Stimulated activated CD8-positive, alpha-beta memory T cell treated with anti-CD3 and anti-CD28 coated beads, Interleukin-4, amount 100 ng/mL, for 1 hour (primary cell): Measurements from ENCODE around the gene DNAH12.
"Not testable (repeated sequence)": the region's sequence is repeated elsewhere in the genome, so short reads cannot be mapped to it uniquely, and the experiment has no call there.

Experiments
- DNase-seq, 2 donors: peaks; one replicate each; pipeline ENCODE4 v3.0.0-alpha.2; 2020; ENCODE audit warnings: low read depth in 2 of 2, low spot score in 1 of 2

The DNAH12 gene

DNA sequence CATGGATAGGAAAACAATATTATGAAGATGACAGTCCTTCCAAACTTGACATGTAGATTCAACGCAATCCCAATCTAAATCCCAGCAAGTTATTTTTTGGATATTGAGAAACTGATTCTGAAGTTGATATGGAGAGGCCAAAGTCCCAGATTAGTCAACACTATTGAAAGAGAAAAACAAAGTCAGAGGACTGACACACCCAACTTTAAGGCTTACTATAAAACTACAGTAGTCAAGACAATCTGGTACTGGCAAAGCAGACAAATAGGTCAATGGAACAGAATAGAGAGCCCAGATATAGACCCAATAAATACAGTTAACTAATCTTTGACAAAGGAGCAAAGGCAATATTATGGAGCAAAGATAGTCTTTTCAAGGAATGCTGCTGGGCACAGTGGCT lies 132.4 kb downstream of the DNAH12 start:
- DNase-seq: no peak

DNA sequence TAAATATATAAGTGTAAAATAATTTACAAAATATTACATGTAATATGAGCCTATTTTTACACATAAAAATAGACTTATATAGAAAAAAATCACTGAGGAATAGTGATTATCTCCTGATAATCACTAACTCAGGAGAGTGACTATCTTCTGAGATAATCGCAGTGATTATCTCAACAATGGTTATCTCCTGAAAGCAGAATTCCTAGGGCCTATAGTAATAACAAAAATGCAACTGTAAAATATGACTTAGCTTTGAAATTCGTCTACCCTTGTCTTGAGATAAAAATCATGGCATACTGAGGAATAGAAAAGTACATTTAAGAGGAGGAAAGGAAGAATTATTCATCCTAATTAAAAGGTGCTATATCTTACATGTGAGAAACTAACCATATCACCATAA lies 134.7 kb downstream of the DNAH12 start:
- DNase-seq: no peak

DNA sequence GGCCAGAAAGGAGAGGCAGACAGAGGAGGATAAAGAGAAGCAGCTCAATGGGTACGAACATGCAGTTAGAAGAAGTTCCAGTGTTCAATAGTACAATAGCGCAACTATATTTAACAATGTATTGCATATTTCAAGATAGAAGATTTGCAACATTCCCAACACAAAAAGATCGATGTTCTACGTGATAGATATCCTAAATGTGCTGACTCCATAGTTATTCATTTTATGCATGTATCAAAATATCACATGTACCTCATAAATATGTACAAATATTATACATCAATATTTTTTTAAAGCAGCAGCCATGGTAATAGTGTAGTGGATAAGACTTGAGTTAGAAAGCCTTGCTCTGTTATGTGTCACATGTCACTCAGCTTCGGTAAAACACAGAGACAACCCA lies 141.5 kb downstream of the DNAH12 start:
- no peak for DNase-seq

DNA sequence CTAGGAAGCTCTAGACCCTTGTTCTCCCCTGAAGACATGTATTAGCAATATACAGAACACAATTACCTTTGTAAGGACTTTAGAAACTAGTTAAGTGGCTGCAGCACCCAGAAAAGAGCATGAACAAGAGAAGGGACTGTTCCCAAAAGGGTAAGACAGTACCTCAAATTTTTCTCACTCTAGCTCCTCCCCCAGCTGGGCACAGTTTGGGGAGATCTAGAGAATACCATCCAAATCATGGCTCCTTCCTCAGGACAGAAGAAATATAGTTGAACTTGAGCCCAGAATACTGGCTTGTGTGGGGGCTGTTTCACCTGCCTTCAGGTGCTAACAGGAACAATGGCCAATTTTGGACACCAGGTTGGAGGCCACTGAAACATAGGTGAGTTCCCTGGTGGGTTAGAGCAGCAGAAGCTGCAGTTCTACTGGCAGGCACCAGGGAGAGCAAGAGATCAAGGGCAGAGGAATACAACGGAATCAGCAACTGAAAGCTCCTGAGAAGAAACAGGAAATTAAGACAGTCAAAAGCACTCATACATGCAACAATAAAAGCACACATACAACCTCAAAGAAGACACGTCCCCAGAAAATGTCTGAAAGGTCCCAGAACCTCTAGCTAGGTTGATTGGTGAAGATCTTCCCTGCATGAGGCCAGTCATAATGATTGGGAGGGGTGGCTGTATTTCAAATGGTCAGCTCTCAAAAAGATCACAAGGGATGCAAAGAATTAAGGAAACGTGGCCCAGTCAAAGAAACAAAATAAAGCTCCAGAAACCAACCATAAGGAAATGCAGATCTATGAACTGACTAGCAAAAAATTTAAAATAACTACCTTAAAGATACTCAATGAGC lies 146.7 kb downstream of the DNAH12 start:
- peak in 1 of 2 donors; percentile 24 for DNase-seq

DNA sequence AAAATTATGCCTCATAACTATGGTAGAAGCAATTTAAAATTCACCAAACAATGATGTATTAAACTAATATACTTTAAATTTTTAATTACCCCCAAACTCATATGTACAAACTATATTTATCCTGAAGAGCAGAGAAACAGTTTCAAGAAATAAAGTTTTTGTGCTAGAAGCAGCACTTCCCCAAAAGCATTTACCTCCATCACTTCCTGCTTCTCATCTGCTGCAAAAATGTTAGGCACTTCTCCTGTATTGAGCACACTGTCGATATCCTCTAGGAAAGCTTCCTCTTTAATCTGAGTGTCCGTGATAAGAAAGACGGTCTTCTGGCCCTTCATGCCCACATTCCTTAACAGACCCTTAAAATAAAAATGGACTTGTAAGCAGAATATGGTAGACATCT lies 150.2 kb downstream of the DNAH12 start:
- no peak for DNase-seq

DNA sequence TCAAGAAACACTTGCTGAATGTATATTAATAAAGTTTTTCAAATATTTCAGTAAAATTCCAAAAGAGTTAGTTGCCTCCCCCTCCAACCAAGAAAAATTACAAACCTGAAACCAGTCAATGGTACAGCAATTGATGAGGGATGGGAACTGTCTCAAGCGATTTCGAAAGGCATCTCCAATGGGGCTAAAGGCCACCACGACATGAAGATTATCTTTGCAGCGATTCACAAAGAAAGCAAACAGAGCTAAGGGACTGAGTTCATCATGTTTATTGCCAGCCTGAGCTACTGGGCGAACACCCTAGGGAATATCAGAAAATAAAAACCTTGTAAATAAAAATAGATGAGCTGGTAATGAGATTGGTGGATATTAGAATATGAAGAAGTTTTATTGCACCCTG lies 152.4 kb downstream of the DNAH12 start:
- DNase-seq: no peak

DNA sequence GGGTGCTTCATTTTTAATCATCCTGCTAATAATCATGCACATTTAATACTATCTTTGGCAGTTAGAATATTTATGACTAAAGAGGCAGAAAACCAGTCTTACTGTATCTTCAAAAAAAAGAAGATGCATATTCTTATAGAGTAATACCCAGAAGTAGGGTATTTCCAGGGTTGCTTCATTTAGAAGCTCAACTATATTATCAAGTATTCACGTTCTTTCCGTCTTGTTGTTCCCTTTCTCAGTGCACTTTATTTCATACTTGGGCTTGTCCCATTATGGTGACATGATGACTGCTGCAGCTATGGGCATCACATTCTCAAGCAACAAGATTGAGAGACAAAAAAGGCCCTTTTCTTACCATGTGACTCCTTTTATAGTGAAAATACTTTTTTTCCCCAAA lies 154.9 kb downstream of the DNAH12 start:
- no peak for DNase-seq

DNA sequence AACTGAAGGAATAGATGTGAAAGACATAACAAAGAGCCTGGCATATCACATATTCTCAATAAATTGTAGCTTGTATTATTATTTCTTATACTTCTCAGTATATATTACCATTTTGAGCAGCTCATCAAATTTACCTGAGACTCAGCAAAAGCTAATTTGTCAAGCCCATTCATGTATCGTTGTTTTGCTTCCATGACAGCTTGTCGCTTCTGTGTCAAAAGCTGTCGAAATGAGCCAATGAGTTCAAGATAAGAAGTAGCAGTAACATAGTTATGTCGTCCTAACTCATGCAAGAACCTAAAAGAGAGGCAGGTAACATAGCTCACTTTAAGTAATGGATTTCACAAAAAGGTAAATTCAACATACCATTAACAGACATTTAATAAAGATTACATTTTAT lies 157.8 kb downstream of the DNAH12 start:
- no peak for DNase-seq

DNA sequence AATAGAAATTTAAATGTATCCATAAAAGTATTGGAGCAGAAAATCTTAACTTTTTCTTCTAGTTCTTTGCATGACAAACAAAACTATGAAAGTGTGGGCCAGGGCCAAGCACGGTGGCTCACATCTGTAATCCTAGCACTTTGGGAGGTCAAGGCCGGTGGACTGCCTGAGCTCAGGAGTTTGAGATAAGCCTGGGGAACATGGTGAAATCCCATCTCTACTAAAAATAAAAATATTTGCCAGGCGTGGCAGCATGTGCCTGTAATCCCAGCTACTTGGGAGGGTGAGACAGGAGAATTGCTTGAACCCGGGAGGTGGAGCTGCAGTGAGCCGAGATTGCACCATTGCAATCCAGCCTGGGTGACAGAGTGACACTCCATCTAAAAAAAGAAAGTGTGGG lies 158.6 kb downstream of the DNAH12 start:
- no peak for DNase-seq

DNA sequence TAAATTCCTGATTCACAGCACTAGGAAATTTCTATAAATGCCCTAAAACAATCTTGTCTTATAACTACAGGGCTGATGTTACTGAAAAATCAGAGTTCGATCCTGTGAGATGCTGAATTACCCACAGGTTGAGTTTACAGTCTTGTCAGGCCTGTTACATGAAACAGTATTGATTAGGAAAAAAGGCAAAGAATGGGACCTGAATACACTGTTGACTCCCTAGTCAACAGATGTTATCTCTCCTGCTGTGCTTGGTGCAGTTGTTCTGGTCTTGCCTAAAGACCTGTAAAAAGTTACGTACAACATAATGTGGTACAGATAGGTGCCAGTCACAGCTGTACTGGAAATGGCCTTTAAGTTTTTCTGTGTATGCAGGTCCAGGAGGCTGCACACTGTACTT lies 160.3 kb downstream of the DNAH12 start:
- no peak for DNase-seq

DNA sequence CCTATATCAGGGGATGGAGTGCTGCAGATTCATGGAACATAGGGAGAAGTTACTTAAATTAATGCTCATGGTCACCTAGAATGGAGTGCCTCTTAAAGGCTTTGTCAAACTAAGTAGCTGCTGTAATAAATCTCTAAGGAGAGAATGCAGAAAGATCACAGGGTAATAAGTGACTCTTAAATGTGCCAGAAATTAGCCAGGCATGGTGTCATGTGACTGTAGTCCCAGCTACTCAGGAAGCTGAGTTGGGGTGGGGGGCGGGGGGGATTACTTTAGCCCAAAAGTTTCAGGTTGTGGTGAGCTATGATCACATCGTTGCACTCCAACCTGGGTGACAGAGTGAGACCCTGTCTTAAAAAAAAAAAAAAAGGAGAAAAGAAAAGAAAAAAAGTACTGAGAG lies 160.7 kb downstream of the DNAH12 start:
- no peak for DNase-seq

DNA sequence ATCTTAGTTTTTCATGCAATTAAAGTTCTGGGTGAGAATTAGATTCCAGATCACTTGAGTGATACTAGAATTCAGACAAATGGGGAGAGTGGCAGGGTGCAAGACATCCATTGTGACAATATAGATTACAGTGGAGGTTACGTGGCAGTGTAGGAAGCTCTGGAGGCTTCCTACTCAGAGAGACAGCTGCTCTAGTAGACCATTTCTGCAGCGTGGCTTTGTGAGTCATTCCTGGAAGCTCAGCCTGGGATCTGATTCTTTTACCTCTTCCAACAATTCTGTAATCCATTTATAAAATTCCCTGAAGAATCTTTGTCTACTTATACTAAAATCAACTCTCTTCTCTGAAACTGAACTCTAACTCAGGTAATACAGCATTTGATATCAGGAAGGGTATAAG lies 161.2 kb downstream of the DNAH12 start:
- no peak for DNase-seq

DNA sequence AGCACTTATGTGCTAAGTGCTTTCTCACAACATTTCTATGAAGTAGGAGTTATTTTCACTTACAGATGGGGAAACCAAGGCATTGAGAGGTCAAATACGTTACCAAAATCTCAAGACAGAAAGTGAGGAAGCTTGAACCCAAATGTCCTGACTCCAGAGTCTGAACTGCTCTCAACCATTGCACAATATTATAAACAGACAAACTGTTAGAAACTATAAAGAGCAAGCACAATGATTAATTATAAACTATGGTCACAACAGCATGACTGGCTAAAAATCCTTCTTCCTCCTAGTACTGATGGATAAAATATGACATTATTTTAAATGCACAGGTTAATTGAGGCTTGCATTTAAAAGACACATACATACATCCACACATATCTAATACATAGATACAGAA lies 173.8 kb downstream of the DNAH12 start:
- no peak for DNase-seq

DNA sequence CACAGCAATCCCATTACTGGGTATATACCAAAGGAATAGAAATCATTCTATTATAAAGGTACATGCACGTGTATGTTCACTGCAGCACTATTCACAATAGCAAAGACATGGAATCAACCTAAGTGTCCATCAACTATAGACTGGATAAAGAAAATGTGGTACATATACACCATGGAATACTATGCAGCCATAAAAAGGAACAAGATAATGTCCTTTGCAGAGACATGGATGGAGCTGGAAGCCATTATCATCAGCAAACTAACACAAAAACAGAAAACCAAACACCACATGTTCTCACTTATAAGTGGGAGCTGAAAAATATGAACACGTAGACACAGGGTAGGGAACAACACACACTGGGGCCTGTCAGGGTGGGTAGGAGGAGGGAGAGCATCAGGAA lies 179.1 kb downstream of the DNAH12 start:
- DNase-seq: not testable (repeated sequence)

DNA sequence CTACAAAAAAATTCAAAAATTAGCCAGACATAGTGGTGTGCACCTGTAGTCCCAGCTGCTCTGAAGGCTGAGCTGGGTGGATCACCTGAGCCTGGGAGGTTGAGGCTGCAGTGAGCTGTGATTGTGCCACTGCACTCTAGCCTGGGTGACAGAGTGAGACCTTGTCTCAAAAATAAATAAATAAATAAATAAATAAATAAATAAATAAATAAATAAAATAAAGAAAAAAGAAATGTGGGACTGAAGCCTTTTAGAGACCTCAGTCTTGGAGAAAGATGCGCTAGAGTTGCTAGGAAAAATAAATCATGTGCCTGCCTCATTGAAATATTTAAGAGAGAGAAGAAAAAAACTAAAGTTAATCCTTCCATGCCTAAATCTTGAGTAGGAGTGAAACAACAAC lies 187.9 kb downstream of the DNAH12 start:
- DNase-seq: not testable (repeated sequence)

DNA sequence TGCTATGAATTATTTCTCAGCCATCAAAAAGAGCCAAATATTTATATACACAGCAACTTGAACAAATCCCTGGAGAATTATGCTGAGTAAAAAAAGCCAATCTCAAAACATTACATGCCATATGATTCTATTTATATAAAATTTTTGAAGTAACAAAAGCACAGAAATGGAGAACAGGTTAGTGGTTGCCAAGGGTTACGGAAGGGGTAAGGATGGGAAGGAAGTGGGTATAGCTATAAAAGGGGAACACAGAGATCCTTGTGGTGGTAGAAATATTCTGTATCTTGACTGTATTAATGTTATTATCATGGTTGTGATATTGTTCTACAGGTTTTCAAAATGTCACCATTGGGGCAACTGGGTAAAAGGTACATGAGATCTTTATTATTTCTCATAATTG lies 189.4 kb downstream of the DNAH12 start:
- no peak for DNase-seq

DNA sequence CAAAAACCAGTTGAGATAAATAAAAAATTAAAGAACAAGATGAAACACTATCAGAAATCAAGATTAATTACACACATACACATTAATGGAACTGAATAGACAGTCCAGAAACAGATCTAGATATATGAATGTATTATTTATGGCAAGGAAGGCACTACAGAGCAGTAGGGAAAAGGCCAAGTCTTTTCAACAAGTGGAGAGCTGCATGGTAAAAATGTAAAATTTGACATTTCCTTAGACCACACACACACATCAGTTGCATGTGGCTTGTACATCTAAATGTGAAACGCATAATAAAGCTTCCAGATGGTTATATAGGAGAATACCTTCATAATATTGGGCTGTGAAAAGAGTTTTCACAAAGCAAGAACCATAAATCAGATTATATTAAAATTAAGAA lies 193.9 kb downstream of the DNAH12 start:
- DNase-seq: no peak

DNA sequence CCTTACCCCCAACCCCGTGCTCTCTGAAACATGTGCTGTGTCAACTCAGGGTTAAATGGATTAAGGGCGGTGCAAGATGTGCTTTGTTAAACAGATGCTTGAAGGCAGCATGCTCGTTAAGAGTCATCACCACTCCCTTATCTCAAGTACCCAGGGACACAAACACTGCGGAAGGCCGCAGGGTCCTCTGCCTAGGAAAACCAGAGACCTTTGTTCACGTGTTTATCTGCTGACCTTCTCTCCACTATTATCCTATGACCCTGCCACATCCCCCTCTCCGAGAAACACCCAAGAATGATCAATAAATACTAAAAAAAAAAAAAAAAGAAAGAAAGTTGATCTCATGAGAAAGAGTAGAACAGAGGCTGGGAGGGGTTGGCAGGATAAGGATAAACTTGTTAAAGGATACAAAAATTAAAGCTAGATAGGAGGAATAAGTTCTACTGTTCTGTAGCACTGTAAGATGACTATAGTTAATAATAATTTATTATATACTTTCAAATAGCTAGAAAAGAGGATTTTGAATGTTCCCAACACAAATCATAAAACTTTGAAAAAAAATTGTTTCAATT lies 205.0 kb downstream of the DNAH12 start:
- DNase-seq: not testable (repeated sequence)

DNA sequence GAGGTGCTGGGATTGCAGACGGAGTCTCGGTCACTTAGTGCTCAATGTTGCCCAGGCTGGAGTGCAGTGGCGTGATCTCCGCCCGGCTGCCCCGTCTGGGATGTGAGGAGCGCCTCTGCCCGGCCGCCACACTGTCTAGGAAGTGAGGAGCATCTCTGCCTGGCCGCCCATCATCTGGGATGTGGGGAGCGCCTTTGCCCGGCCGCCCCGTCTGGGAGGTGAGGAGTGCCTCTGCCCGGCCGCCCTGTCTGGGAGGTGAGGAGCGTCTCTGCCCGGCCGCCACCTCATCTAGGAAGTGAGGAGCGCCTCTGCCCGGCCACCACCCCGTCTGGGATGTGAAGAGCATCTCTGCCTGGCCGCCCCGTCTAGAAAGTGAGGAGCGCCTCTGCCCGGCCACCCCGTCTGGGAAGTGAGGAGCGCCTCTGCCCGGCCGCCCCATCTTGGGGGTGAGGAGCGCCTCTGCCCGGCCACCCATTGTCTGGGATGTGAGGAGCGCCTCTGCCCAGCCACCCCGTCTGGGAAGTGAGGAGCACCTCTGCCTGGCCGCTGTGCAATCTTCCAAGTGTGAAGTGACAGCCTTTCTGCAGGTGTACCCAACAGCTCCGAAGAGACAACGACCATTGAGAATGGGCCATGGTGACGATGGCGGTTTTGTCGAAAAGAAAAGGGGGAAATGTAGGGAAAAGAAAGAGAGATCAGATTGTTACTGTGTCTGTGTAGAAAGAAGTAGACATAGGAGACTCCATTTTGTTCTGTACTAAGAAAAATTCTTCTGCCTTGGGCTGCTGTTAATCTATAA lies 205.7 kb downstream of the DNAH12 start:
- DNase-seq: not testable (repeated sequence)

DNA sequence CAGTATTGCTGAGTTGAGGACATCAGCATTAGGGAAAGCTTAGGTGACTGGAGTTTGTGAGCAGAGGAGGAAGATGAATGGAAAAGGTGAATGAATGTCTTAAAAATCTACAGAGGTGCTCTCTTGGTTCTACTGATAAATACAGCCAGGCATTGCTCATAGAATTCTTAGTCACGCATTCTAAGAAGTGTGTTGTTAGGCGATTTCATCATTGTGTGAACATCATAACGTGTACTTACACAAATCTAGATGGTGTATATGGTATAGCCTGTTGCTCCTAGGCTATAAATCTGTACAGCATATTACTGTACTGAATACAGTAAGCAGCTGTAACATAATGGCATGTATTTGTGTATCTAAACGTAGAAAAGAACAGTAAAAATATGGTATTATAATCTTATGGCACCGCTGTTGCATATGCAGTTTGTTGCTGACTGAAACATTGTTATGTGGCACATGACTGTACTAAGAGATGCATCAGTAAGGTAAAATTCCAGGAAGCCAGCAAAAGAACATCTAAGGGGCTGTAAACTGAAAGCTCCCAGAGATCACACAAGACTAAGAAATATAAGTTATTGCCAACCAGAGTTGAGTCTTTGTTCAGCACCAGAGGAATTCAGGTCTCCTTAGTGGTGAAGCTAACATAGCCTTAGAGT lies 208.7 kb downstream of the DNAH12 start:
- no peak for DNase-seq

DNA sequence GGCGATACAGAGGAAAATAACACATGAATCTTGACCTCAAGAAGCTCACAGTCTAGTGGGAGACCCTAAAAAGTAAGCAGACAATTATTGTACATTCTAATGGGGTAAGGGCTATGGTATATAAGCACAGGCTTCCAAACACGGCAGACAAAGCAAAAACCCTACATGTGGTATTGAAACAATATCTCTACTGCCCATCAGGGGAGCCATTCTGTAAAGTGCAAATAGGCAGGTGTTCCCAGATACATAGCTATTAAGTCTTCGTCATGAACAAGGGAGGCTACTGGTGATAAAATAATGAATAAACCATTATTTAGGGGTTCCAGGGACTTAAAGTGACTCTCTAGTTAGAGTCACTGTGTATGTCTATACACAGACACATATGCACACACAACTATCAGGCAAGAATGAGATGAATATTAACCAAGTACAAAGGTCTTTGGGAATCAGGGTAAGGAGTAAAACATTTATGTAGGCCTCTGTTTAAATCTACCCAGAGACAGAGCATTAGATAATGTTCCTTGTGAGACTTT lies 213.0 kb downstream of the DNAH12 start:
- no peak for DNase-seq
